ENCODE data around the gene MORC3. TPM values are rescaled to one million over a fixed set of nuclear protein-coding genes. Genes with fewer than 3 reads are reported as not detected.

Gene MORC3
- total and polyA plus RNA-seq, 4 donors, result 12.0 to 45.2 (median 28.5) TPM

DNA sequence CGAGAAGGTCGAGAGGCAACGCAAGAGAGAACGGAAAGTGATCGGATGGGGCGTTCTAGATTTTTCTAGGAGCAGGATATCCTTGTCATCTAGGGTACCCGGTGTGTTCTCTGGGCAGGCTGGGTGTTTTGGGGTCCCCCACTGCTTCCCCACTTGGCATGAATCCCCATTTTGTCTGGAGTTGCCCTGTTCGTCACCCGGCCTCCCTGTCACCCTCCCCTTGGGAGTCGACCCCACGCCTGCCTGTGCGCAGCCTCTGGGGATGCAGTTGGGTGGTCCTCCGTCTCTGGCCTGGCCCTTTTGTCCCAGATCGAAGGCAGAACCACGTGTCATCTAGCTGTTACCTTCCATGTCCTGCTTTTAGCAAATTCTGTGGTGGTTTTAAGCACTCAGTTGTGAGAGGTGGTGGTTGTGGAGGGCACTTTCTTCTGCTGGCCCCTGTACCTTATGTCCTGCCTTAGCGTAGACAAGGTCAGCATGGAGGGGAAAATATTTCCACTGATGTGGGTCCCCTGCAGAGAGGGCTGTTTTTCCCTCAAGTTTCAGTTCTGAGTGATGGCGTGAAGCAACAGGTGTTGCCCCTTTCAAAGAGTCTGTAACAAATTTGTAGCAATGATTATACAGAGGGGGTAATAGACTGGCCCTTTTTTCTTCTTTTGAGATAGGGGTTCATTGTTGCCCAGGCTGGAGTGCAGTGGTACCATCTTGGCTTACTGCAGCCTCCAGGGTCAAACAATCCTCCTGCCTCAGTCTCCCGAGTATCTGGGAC, 100.8 kb downstream of the MORC3 start:
- H3K36me3 ChIP-seq (ENCODE audit: control insufficient read depth in 1 of 2, insufficient read depth in 2 of 2, low read length in 1 of 2), result no peaks in the 10 kb centered on the region
- H3K9me3 ChIP-seq (ENCODE audit: control insufficient read depth, low read length), result no peaks in the 10 kb centered on the region
- no peak overlapping the region for H3K4me3 ChIP-seq (ENCODE audit: low read length in 2 of 2)
- H3K4me1 ChIP-seq (ENCODE audit: control insufficient read depth in 1 of 2, insufficient read depth in 2 of 2, low read length in 2 of 2), result no peaks in the 10 kb centered on the region
- no peaks in the 10 kb centered on the region for H3K27me3 ChIP-seq (ENCODE audit: control insufficient read depth in 1 of 2, insufficient read depth in 2 of 2, low read length in 1 of 2)
- H3K27ac ChIP-seq (ENCODE audit: low read depth in 1 of 2, low read length in 2 of 2), result no peak overlapping the region
- WGBS, 2 donors, result 89 to 93% methylated on average over 18 of the region's 18 CpGs
- DNase-seq, result peak in 1 of 2 donors; percentile 45
- ATAC-seq (ENCODE audit: low FRiP score), result no peak
- intact Hi-C loops (cut with DNase I), result loop anchor here (2.0 to 5.0 kb wide), 3 partner anchors 82 to 507 kb away; no protein-coding TSS in a partner anchor

- Histone ChIP-seq H3K27me3 (ENCODE audit: control insufficient read depth in 1 of 2, insufficient read depth in 2 of 2, low read length in 1 of 2) (no peaks in the 10 kb centered on the region), H3K4me3 (ENCODE audit: low read length in 2 of 2) (no peak overlapping the region), H3K27ac (ENCODE audit: low read depth in 1 of 2, low read length in 2 of 2) (no peak overlapping the region), H3K9me3 (ENCODE audit: control insufficient read depth, low read length) (no peaks in the 10 kb centered on the region), H3K4me1 (ENCODE audit: control insufficient read depth in 1 of 2, insufficient read depth in 2 of 2, low read length in 2 of 2) (no peaks in the 10 kb centered on the region), H3K36me3 (ENCODE audit: control insufficient read depth in 1 of 2, insufficient read depth in 2 of 2, low read length in 1 of 2) (no peaks in the 10 kb centered on the region)
- DNase-seq, result peak; percentile 73 to 75
- ATAC-seq (ENCODE audit: low FRiP score), result no peak
- intact Hi-C loops (cut with DNase I), result loop anchor here (5.0 kb wide), 2 partner anchors 80 to 505 kb away; no protein-coding TSS in a partner anchor
- 55 to 57% methylated on average over 28 of the region's 28 CpGs for WGBS, 2 donors
These were observed 102.5 kb downstream of the MORC3 start for GRCh38 chr21:36422279-36423098.

- H3K36me3 ChIP-seq (ENCODE audit: control insufficient read depth in 1 of 2, insufficient read depth in 2 of 2, low read length in 1 of 2), result no peaks in the 10 kb centered on the region
- ATAC-seq (ENCODE audit: low FRiP score), result no peak
- whole genome bisulfite sequencing, 2 donors, result 93 to 94% methylated on average over 12 of the region's 12 CpGs
- H3K9me3 ChIP-seq (ENCODE audit: control insufficient read depth, low read length), result no peaks in the 10 kb centered on the region
- H3K27ac ChIP-seq (ENCODE audit: low read depth in 1 of 2, low read length in 2 of 2), result no peak overlapping the region
- H3K4me3 ChIP-seq (ENCODE audit: low read length in 2 of 2), result no peak overlapping the region
- no peaks in the 10 kb centered on the region for H3K4me1 ChIP-seq (ENCODE audit: control insufficient read depth in 1 of 2, insufficient read depth in 2 of 2, low read length in 2 of 2)
- DNase-seq, result peak in 1 of 2 donors; percentile 26
- intact Hi-C loops (cut with DNase I), result loop anchor here (5.0 kb wide), 2 partner anchors 78 to 503 kb away; no protein-coding TSS in a partner anchor
- no peaks in the 10 kb centered on the region for H3K27me3 ChIP-seq (ENCODE audit: control insufficient read depth in 1 of 2, insufficient read depth in 2 of 2, low read length in 1 of 2)
These were observed 103.9 kb downstream of the MORC3 start for GRCh38 chr21:36423771-36424433.

DNA sequence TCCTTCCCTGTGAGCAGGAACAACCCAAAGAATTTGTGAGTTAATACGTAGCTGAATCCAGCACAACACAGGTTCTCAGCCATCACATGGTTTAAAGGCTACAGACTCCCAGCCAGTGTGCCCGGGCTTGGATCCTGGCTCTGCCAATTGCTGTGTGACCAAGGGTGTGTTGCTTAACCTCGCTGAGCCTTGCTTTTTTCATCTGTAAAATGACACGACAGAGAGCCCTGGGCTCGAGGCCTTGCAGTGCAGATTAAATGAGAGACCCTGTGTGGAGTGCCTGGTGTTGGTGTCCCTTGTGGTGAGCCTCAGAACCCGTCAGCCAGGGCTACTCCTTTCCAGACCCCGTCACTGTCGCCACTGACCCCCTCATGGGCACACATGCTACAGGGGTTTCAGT, 104.6 kb downstream of the MORC3 start:
- 89 to 94% methylated on average over 8 of the region's 8 CpGs for WGBS, 2 donors
- DNase-seq (peak in 1 of 2 donors; percentile 63), ATAC-seq (ENCODE audit: low FRiP score) (no peak)
- H3K4me1 ChIP-seq (ENCODE audit: control insufficient read depth in 1 of 2, insufficient read depth in 2 of 2, low read length in 2 of 2), result no peaks in the 10 kb centered on the region
- H3K4me3 ChIP-seq (ENCODE audit: low read length in 2 of 2), result no peak overlapping the region
- no peak overlapping the region for H3K27ac ChIP-seq (ENCODE audit: low read depth in 1 of 2, low read length in 2 of 2)
- no peaks in the 10 kb centered on the region for H3K9me3 ChIP-seq (ENCODE audit: control insufficient read depth, low read length)
- no peaks in the 10 kb centered on the region for H3K36me3 ChIP-seq (ENCODE audit: control insufficient read depth in 1 of 2, insufficient read depth in 2 of 2, low read length in 1 of 2)
- no peaks in the 10 kb centered on the region for H3K27me3 ChIP-seq (ENCODE audit: control insufficient read depth in 1 of 2, insufficient read depth in 2 of 2, low read length in 1 of 2)
- intact Hi-C loops (cut with DNase I), result loop anchor here (5.0 kb wide), 2 partner anchors 78 to 503 kb away; no protein-coding TSS in a partner anchor

- Histone ChIP-seq H3K27ac (ENCODE audit: low read depth in 1 of 2, low read length in 2 of 2) (no peak overlapping the region), H3K36me3 (ENCODE audit: control insufficient read depth in 1 of 2, insufficient read depth in 2 of 2, low read length in 1 of 2) (no peaks in the 10 kb centered on the region), H3K27me3 (ENCODE audit: control insufficient read depth in 1 of 2, insufficient read depth in 2 of 2, low read length in 1 of 2) (no peaks in the 10 kb centered on the region), H3K4me3 (ENCODE audit: low read length in 2 of 2) (no peak overlapping the region), H3K4me1 (ENCODE audit: control insufficient read depth in 1 of 2, insufficient read depth in 2 of 2, low read length in 2 of 2) (no peaks in the 10 kb centered on the region), H3K9me3 (ENCODE audit: control insufficient read depth, low read length) (no peaks in the 10 kb centered on the region)
- WGBS, 2 donors, result 77 to 80% methylated on average over 9 of the region's 9 CpGs
- peak in 1 of 2 donors; percentile 60 for DNase-seq
- no peak for ATAC-seq (ENCODE audit: low FRiP score)
- intact Hi-C loops (cut with DNase I), result no loop called here
These were observed 105.3 kb downstream of the MORC3 start for GRCh38 chr21:36425286-36425685.

Other genes with a start within 250 kb of the MORC3 start
- 10 to 100 TPM; 13.0 to 14.6 TPM for gene CBR3, start 185.1 kb upstream of the MORC3 start, total RNA-seq
- 10 to 100 TPM; 17.2 to 30.4 TPM for gene CBR3, start 185.1 kb upstream of the MORC3 start, polyA plus RNA-seq
- gene DOP1B, start 163.4 kb upstream of the MORC3 start, total RNA-seq, result 10 to 100 TPM; 14.2 to 14.8 TPM
- gene DOP1B, start 163.4 kb upstream of the MORC3 start, polyA plus RNA-seq, result 1 to 10 TPM; 2.9 to 4.3 TPM
- gene CHAF1B, start 65.2 kb downstream of the MORC3 start, total RNA-seq, result 1 to 10 TPM; 1.8 to 2.5 TPM
- 1 to 10 TPM in 1 of 2 donors, under 1 TPM in 1; 0.25 to 1.3 TPM for gene CHAF1B, start 65.2 kb downstream of the MORC3 start, polyA plus RNA-seq
- gene CLDN14, start 159.9 kb downstream of the MORC3 start, total RNA-seq, result under 1 TPM in 1 of 2 donors, not detected in 1; 0.42 TPM
- gene CLDN14, start 159.9 kb downstream of the MORC3 start, polyA plus RNA-seq, result under 1 TPM in 1 of 2 donors, not detected in 1; 0.33 TPM